ENCODE results near the gene KCNMA1.

The KCNMA1 gene

GRCh38 chr10:77226452-77226851 lies 411.2 kb downstream of the KCNMA1 start:
- no peak for DNase-seq

GRCh38 chr10:77226020-77226419 lies 411.6 kb downstream of the KCNMA1 start:
- DNase-seq = no peak

DNA sequence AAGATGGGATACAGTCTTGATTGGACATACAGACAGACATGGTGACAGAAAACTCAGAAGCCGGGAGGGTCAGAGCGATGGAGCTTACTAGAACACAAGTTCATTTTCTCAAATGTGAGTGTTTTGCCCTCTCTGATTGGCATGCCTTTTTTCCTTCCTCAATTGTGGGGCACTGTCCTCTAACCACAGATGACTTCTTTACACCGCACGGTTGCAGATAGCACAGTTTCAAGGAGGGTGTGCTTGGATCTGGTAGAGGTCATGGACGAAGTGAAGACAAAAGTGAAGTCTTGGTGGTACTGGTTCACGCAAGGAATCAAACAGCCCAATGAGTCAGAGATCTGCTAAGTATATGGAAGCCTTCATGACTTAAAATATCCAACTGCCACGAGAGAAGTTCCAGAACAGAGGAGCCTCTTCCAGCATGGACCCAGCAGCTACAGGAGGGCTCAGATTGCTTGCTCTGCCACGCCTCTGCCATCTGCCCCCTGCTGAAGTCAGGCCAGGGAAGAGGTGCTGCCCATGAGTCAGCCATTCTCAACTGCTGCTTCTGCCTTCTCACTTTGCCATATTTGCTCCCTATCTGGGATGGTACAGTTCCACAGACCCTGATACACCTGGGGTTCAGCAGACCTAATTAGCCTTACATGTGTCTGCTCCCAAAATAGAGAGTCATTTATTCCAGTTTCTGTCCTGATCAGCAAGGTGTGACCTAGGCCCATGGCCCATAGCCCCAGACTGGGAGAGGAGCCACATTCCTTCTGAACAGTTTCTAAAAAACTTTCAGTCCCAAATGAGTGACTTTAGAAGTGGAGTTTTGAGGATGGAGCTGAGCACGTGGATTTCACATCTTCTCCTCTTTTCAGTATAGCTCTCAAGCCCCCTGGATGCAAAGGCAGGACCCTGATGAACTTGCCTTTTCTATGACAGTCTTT lies 413.8 kb downstream of the KCNMA1 start:
- no peak for DNase-seq

- DNase-seq = no peak
Measured at GRCh38 chr10:77220150-77220549, 417.5 kb downstream of the KCNMA1 start.

DNA sequence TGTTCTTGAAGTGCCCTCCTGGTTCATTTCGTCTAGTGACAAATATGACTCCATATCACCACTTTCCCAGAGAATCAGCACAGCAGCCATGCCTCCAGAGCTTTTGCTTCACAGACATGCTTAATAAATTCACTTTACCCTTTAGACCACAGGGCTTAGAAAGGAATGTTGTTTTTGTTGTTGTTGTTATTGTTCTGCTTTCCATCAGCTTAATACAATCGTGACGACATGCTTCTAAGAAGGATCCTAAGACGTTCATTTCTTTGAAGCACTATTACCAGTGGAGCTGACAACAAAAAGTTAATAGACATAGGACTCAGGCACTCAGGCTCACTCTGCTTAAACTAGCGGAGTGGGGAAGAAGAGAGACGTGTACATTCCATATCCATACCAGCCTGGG lies 418.6 kb downstream of the KCNMA1 start:
- DNase-seq = no peak

DNA sequence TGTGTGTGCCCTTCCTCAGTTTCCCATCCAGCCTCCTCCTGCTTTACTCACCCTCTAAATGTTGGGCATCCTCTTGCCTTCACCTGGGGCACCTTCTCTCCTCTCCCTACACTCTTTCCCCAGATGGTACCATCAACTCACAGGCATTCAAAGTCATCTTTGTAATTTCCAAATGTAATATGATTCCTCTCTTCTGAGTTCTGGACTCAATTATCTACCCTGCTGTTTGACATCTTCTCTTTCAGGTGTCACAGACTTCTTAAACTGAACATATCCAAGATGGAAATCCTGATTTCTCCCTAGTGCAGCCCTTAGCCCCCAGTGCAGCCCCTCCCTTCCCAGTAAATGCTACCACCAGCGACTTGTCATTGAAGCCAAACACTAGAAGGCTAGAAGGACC lies 422.8 kb downstream of the KCNMA1 start:
- DNase-seq = no peak

- DNase-seq = no peak
Measured at GRCh38 chr10:77212632-77213031, 425.0 kb downstream of the KCNMA1 start.

GRCh38 chr10:77210645-77211044 lies 427.0 kb downstream of the KCNMA1 start:
- DNase-seq = no peak

DNA sequence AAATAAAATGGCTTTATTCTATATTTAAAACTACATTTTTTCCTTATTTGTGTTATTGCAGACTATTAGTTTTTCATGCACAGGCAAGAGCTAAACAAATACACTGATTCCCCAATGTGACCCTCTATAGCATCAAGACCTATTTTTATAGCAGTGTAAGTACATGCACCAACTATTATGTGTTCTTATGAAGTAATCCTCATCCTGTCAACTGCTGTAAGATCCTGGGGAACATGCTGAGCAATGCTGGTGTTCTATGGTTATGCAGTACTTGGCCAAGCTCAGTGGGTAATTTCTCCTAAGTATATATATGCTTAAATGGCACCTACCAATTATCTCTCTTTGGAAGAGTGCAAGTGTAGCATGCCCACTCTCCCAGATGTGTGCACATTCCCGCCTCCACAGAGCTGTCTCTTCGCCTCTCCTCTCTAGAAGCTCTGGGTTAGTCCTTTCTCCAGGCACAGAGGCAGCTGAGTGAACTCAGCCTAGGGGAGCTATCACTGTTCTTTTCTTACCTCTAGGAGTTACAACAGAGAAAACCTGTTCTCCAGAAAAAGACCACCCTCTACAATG lies 428.8 kb downstream of the KCNMA1 start:
- DNase-seq = no peak

DNA sequence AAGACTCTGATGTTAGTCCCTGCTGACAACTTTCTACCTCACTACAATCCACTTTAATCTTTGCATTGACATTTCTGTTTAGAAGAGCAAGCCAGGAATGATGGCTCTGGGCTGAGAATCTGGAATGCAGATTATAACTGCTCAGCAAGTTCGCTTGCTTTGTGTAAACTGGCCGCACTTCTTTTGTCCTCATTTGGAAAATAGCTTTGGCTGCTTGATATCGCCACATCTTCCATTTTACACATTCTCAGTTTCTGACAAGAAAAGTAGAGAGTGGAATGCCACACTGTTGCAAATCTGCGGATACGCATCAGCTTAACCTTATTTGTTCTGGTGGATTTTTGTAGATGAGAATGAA lies 429.8 kb downstream of the KCNMA1 start:
- DNase-seq = no peak

DNA sequence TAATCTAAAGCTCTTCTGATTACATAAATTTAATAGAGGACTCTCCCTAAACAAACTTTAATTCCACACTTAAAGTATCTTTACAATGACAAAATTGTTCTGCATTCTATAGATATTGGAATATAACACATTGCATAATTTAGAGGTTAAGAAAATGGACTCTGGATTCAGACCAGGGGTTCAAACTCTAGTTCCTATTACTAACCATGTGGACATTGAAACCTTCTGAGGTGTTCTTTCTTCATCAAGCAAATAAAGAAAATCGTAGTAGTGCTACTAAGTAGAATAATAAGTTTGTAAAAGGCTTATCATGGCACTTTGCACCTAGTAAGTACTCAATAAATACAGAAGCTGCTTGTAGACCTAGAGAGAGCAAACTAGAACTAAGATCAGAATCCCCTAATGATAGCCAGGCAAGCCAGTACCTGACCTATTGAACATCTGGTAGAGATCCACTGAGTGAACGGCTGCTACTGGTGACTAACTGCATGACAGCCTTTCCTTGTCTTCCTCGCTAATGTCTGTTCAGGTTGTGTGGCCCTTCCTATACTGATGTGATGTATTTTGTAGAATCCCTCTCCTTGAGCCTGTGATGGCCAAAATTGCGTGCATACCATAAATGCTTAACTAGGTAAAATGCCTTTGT lies 430.3 kb downstream of the KCNMA1 start:
- no peak for DNase-seq

GRCh38 chr10:77205135-77205534 lies 432.5 kb downstream of the KCNMA1 start:
- DNase-seq = no peak

DNA sequence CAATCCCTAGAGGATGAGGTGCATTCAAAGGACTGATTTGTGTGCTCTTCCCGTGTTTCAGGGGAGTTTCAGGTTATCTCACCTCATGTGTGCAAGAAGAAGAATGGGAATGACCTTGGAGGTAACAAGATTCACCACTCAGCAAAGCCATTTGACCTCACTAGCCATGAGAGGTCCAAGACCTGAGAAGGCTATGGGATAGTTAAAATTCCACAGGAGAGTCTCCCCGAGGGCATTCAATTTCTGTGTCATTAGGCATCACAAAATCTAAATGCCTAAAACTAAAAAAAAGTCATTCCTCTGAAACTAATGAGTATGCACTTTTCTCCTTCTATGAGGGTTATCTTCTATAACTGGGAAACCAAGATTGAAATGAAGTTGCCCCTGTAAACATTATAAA lies 433.4 kb downstream of the KCNMA1 start:
- DNase-seq = no peak

- DNase-seq = no peak
Measured at GRCh38 chr10:77202857-77203256, 434.8 kb downstream of the KCNMA1 start.

GRCh38 chr10:77201135-77202106 lies 436.2 kb downstream of the KCNMA1 start:
- DNase-seq = no peak

GRCh38 chr10:77197544-77197943 lies 440.1 kb downstream of the KCNMA1 start:
- DNase-seq = no peak

GRCh38 chr10:77196614-77197013 lies 441.0 kb downstream of the KCNMA1 start:
- no peak for DNase-seq

- no peak for DNase-seq
Measured at GRCh38 chr10:77195101-77195500, 442.5 kb downstream of the KCNMA1 start.

- no peak for DNase-seq
Measured at GRCh38 chr10:77193001-77193400, 444.6 kb downstream of the KCNMA1 start.

- DNase-seq = no peak
Measured at GRCh38 chr10:77192402-77192801, 445.2 kb downstream of the KCNMA1 start.

DNA sequence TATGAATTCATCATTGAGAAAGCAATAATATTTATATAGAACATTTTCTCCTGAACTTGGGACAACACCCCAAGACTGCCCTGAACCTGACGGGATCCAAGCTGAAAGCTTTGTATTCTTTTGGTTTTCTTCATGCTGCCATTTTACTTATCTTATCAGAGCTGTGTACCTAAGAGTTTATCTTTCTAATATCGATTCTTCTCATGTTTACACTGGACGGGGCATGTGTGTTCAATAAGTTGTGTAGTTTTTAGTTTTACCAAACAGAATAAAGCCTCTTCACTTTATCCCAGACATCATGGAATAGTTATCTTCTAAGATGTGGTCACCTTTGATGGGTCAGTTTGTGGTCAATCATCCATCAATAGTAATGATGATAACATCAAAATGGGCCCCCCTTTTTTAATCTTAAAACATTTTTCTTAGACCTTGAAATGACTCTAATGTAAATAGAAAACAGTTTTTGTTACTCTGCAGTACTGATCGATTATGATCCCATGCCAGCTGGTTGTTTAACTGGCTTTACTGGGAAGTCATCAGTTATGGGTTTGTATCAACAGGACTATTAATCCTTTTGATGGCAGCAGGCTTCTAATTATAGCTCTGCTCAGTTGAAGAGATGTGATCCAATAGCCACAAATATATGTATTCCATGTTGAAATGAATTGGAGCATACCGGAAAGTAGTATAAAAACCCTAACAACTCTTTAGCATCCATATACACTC lies 446.1 kb downstream of the KCNMA1 start:
- DNase-seq = no peak

DNA sequence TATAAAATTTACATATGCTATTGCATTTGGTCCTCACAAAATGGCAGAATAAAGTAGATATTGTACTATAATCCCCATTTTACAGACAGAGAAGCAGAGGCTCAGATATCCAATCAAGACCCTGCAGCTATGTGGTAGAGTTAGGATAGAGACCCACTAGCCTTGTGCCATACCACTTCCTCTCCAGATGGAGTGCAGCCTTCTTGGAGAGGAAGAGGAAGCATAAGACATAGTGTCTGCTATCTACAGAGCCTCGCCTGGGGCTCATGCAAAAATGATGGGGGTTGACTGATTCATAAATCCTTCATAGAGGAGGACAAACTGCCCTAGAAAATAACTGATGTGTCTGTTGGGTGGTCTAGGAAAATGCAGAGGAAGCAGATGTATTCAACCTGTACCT lies 447.3 kb downstream of the KCNMA1 start:
- DNase-seq = no peak

Data from effector CD8-positive, alpha-beta T cell (primary cell).